ENCODE data around the gene POU6F2.

The POU6F2 gene

GRCh38 chr7:39152701-39153100 is 175.0 kb downstream of the POU6F2 start:
- TF ChIP-seq, protein P1, sequence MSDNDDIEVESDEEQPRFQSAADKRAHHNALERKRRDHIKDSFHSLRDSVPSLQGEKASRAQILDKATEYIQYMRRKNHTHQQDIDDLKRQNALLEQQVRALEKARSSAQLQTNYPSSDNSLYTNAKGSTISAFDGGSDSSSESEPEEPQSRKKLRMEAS (IDR thresholded peaks at IDR 0.05), result no peak
- TF ChIP-seq NFIC (IDR thresholded peaks at IDR 0.05), result no peak
- no peak for TF ChIP-seq TCF12 (IDR thresholded peaks at IDR 0.05; ENCODE audit: low read depth)

DNA sequence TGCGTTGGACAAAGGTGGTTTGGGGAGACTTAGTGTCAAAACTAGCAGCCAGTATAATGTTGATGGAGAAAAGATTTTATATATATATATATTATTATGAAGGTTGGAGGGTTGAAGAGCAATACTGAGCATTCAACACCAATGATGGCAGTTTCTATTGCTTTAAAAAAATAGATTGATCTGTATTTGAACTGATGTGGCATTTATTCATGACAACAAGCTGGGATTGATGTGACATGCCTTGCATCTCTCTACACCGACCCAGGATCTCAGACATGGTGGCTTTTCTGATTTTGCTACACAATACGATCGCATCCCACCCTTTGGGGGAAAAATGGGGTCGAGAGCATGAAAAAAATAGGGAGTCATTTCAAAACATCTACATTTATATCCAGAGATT is 175.4 kb downstream of the POU6F2 start:
- TF ChIP-seq FOXM1 (IDR thresholded peaks at IDR 0.05; ENCODE audit: borderline replicate concordance, low read depth), result no peak

DNA sequence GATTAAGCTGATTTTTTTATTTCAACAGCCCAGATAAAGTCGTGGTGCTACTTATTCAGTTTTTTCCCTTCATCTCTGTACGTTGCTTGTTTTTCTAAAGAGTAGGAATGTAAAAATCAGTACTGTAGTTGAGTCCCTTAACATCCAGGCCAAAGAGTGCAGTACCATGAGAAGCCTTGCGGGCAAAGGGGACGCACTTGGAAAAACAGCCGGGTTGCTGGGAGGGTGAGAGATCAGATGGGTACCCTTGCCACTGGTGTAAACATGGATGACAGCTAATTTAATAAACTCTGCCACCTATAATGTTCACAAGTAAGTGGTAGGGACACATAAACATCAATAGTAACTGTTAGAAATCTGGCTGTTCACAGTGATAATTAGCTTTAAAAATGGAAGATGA is 175.9 kb downstream of the POU6F2 start:
- TF ChIP-seq EGR1 (IDR thresholded peaks at IDR 0.05) (no peak), RAD21 (IDR thresholded peaks at IDR 0.05; ENCODE audit: low read depth) (no peak), TEAD4 (IDR thresholded peaks at IDR 0.05) (no peak), CEBPB (IDR thresholded peaks at IDR 0.05) (no peak), FOXM1 (IDR thresholded peaks at IDR 0.05; ENCODE audit: borderline replicate concordance, low read depth) (no peak), NFIC (IDR thresholded peaks at IDR 0.05) (no peak), ZBTB7A (IDR thresholded peaks at IDR 0.05; ENCODE audit: low read depth) (no peak), EP300 (IDR thresholded peaks at IDR 0.05; ENCODE audit: borderline replicate concordance) (no peak), TAF1 (IDR thresholded peaks at IDR 0.05; ENCODE audit: low read depth) (no peak), YY1 (IDR thresholded peaks at IDR 0.05; ENCODE audit: low read depth) (no peak)
- TF ChIP-seq, protein P1 (IDR thresholded peaks at IDR 0.05), result no peak

GRCh38 chr7:39154815-39155214 is 177.1 kb downstream of the POU6F2 start:
- TF ChIP-seq CEBPB (IDR thresholded peaks at IDR 0.05), result no peak
- TF ChIP-seq TCF12 (IDR thresholded peaks at IDR 0.05; ENCODE audit: low read depth), result no peak
- TF ChIP-seq CREB1 (IDR thresholded peaks at IDR 0.05; ENCODE audit: low read depth), result no peak
- no peak for TF ChIP-seq TAF1 (IDR thresholded peaks at IDR 0.05; ENCODE audit: low read depth)
- TF ChIP-seq YY1 (IDR thresholded peaks at IDR 0.05; ENCODE audit: low read depth), result no peak
- TF ChIP-seq, protein P1 (IDR thresholded peaks at IDR 0.05), result no peak
- TF ChIP-seq, protein P2, sequence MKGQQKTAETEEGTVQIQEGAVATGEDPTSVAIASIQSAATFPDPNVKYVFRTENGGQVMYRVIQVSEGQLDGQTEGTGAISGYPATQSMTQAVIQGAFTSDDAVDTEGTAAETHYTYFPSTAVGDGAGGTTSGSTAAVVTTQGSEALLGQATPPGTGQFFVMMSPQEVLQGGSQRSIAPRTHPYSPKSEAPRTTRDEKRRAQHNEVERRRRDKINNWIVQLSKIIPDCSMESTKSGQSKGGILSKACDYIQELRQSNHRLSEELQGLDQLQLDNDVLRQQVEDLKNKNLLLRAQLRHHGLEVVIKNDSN (IDR thresholded peaks at IDR 0.05), result no peak
- no peak for TF ChIP-seq NFIC (IDR thresholded peaks at IDR 0.05)
- no peak for TF ChIP-seq EGR1 (IDR thresholded peaks at IDR 0.05)
- TF ChIP-seq FOXM1 (IDR thresholded peaks at IDR 0.05; ENCODE audit: borderline replicate concordance, low read depth), result no peak
- TF ChIP-seq TEAD4 (IDR thresholded peaks at IDR 0.05), result no peak
- TF ChIP-seq, protein P3, sequence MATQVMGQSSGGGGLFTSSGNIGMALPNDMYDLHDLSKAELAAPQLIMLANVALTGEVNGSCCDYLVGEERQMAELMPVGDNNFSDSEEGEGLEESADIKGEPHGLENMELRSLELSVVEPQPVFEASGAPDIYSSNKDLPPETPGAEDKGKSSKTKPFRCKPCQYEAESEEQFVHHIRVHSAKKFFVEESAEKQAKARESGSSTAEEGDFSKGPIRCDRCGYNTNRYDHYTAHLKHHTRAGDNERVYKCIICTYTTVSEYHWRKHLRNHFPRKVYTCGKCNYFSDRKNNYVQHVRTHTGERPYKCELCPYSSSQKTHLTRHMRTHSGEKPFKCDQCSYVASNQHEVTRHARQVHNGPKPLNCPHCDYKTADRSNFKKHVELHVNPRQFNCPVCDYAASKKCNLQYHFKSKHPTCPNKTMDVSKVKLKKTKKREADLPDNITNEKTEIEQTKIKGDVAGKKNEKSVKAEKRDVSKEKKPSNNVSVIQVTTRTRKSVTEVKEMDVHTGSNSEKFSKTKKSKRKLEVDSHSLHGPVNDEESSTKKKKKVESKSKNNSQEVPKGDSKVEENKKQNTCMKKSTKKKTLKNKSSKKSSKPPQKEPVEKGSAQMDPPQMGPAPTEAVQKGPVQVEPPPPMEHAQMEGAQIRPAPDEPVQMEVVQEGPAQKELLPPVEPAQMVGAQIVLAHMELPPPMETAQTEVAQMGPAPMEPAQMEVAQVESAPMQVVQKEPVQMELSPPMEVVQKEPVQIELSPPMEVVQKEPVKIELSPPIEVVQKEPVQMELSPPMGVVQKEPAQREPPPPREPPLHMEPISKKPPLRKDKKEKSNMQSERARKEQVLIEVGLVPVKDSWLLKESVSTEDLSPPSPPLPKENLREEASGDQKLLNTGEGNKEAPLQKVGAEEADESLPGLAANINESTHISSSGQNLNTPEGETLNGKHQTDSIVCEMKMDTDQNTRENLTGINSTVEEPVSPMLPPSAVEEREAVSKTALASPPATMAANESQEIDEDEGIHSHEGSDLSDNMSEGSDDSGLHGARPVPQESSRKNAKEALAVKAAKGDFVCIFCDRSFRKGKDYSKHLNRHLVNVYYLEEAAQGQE (IDR thresholded peaks at IDR 0.05; ENCODE audit: low read depth), result no peak
- TF ChIP-seq EP300 (IDR thresholded peaks at IDR 0.05; ENCODE audit: borderline replicate concordance), result no peak
- no peak for TF ChIP-seq RAD21 (IDR thresholded peaks at IDR 0.05; ENCODE audit: low read depth)
- TF ChIP-seq ZBTB7A (IDR thresholded peaks at IDR 0.05; ENCODE audit: low read depth), result no peak

DNA sequence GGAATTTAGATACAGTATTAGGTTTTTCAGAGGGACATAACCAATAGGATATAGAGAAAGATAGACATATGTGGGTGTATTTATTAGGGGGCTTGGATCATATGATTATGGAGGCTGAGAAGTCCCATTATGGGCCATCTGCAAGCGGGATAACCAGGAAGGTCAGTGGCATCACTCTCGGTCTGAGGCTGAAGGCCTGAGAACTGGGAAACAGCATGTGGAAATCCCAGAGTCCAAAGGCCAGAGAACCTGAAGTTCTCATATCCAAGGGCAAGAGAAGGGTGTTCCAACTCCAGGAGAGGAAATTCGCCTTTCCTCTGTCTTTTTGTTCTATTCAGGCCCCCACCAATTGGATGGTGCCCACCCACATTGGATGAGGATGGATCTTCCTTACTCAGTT is 180.7 kb downstream of the POU6F2 start:
- no peak for TF ChIP-seq EGR1 (IDR thresholded peaks at IDR 0.05)
- TF ChIP-seq ZBTB7A (IDR thresholded peaks at IDR 0.05; ENCODE audit: low read depth), result no peak
- TF ChIP-seq EP300 (IDR thresholded peaks at IDR 0.05; ENCODE audit: borderline replicate concordance), result no peak
- no peak for TF ChIP-seq NFIC (IDR thresholded peaks at IDR 0.05)

DNA sequence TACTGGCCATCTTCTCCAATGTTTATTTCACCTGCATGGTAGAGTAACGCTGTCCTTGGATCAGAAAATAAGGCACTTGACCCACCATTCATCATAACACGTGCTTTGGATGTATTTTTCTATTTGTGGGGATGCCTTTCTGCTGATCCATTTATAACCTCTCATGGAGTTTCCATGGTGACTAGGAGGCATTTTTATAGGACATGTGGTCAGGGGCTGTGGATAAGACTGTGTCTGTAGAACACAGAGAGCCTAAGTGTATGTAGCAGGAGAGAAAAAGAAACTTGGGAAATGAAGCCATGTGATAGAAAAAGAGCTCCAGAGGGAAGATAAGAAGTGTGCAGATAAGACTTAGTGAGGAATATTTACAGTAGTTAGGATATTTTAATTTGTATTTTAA is 184.2 kb downstream of the POU6F2 start:
- TF ChIP-seq RAD21 (IDR thresholded peaks at IDR 0.05; ENCODE audit: low read depth), result no peak
- no peak for TF ChIP-seq EP300 (IDR thresholded peaks at IDR 0.05; ENCODE audit: borderline replicate concordance)
- TF ChIP-seq, protein P3 (IDR thresholded peaks at IDR 0.05; ENCODE audit: low read depth), result no peak
- TF ChIP-seq TCF12 (IDR thresholded peaks at IDR 0.05; ENCODE audit: low read depth), result no peak
- TF ChIP-seq FOXM1 (IDR thresholded peaks at IDR 0.05; ENCODE audit: borderline replicate concordance, low read depth), result no peak
- no peak for TF ChIP-seq CREB1 (IDR thresholded peaks at IDR 0.05; ENCODE audit: low read depth)
- no peak for TF ChIP-seq TEAD4 (IDR thresholded peaks at IDR 0.05)

DNA sequence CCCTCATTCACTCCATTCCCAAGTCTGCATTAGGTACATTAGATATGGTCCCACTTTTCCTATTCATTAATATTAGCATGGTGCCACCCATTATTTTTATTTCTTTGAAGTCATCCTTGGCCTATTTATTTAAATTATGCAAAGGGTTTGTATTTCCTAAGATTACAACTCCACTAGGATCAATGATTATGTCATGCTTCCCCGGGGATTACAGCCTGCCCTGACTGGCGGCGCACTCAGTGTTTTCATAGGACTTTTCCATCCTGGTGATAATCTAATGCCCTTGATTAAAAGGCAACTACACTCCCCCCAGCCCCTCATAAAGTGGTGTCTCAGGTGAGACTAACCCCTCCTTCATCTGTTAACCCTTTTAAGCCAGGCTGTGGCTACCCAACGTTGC is 187.2 kb downstream of the POU6F2 start:
- TF ChIP-seq NFIC (IDR thresholded peaks at IDR 0.05) (no peak), EP300 (IDR thresholded peaks at IDR 0.05; ENCODE audit: borderline replicate concordance) (no peak), TEAD4 (IDR thresholded peaks at IDR 0.05) (no peak), TAF1 (IDR thresholded peaks at IDR 0.05; ENCODE audit: low read depth) (no peak), ZBTB7A (IDR thresholded peaks at IDR 0.05; ENCODE audit: low read depth) (no peak), CREB1 (IDR thresholded peaks at IDR 0.05; ENCODE audit: low read depth) (no peak), TCF12 (IDR thresholded peaks at IDR 0.05; ENCODE audit: low read depth) (no peak), EGR1 (IDR thresholded peaks at IDR 0.05) (no peak), CEBPB (IDR thresholded peaks at IDR 0.05) (no peak), FOXM1 (IDR thresholded peaks at IDR 0.05; ENCODE audit: borderline replicate concordance, low read depth) (no peak), YY1 (IDR thresholded peaks at IDR 0.05; ENCODE audit: low read depth) (no peak), RAD21 (IDR thresholded peaks at IDR 0.05; ENCODE audit: low read depth) (no peak)
- TF ChIP-seq, protein P2 (IDR thresholded peaks at IDR 0.05), result no peak
- TF ChIP-seq, protein P3 (IDR thresholded peaks at IDR 0.05; ENCODE audit: low read depth), result no peak
